HG02623 (cell line): ENCODE measurements around the gene ADRB1.

ENCODE experiments used
- ATAC-seq: cut with Tn5 transposase; IDR thresholded peaks from one replicate; pipeline ENCODE4 v1.9.1; 2021; ENCODE audit warnings: moderate library complexity; ENCODE audit not compliant: unreplicated experiment

Gene ADRB1

GRCh38 chr10:114087255-114087654, 43.6 kb downstream of the ADRB1 start:
- ATAC-seq, result no peak

GRCh38 chr10:114087655-114088054, 44.0 kb downstream of the ADRB1 start:
- ATAC-seq, result no peak

GRCh38 chr10:114094795-114095194, 51.1 kb downstream of the ADRB1 start:
- peak; percentile 46 for ATAC-seq

DNA sequence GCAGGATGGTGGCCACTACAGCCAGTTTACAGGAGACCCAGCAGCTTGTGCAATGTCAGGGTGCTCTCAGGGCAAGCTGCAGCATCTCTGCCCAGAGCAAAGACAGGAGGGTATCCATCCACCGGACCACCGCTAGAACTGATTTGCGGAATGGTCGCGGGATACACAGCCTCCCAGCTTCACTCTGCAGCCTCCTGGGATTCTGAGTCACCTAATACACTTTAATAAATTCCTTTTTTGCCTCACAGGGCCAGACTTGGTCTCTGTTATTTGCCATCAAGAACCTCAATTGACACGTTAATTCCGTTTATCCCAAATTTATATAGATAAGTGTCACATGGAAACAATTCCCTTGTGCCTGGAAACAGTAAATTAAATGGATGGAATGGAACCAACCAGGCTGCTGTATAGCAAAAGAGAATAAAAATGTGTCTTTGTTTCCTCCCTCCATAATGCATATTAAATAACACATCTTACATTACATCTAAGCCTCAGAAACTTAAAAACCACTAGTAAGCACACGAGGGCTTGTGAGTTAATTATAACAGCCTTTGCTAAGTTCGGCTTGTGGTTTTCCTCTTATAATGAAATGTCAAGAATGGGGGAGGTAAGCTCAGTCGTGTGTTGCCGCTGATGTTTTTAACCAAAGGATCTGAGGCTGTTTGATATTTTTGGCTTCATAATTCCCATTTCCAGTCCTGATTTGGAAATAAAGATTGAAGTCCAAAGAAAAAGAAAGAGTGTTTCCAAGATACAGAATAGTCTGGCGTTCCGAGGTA, 52.1 kb downstream of the ADRB1 start:
- ATAC-seq, result peak; percentile 45
